OCI-LY7 (cell line): Measurements from ENCODE around the gene KLF11. TPM values are rescaled to one million over a fixed set of nuclear protein-coding genes. Genes with fewer than 3 reads are reported as not detected.

Source experiments
- BruUV-seq: library from RNA; stranded (reverse); fragments of 400-500 nt; replicated peaks from 2 replicates; lab custom pipeline; 2021; lab: Mats Ljungman, UMichigan
- CTCF ChIA-PET: fragments of 300-600 bp; sonication (Branson Sonifier 250); formaldehyde crosslinking; loops from one replicate; lab custom pipeline; 2022; ENCODE audit warnings: antibody characterized with exemption; ENCODE audit not compliant: unreplicated experiment; lab: Charles Lee
- POLR2A ChIA-PET: fragments of 300-600 bp; sonication (Branson Sonifier 250); formaldehyde crosslinking; loops from one replicate; lab custom pipeline; 2022; ENCODE audit warnings: antibody characterized with exemption; lab: Charles Lee
- DNase-seq: peaks from one replicate; pipeline ENCODE4 v3.0.0-alpha.2; 2015; ENCODE audit warnings: low spot score
- H2AFZ ChIP-seq: fragments of 200-600 bp; sonication (generic), shearing (Covaris generic); 2 replicates; pipeline ENCODE4 v1.6.1; 2014; ENCODE audit warnings: mild to moderate bottlenecking, antibody characterized with exemption, low read length, moderate library complexity
- H3K27ac ChIP-seq: fragments of 200-600 bp; sonication (generic); 2 replicates; pipeline ENCODE4 v1.5.1; 2014; ENCODE audit warnings: mixed run types, low read depth, mild to moderate bottlenecking, moderate library complexity, low read length, inconsistent platforms; ENCODE audit not compliant: poor library complexity, severe bottlenecking
- H3K36me3 ChIP-seq: fragments of 200-600 bp; sonication (generic); 2 replicates; pipeline ENCODE4 v1.6.1; 2014; ENCODE audit warnings: mild to moderate bottlenecking, antibody characterized with exemption, low read length, moderate library complexity, mixed read lengths; ENCODE audit not compliant: insufficient read depth
- H3K4me1 ChIP-seq: fragments of 200-600 bp; sonication (generic); 2 replicates; pipeline ENCODE4 v1.5.1; 2014; ENCODE audit warnings: mild to moderate bottlenecking, low read length; ENCODE audit not compliant: insufficient read depth, poor library complexity, severe bottlenecking
- H3K4me2 ChIP-seq: fragments of 200-600 bp; sonication (generic); 2 replicates; pipeline ENCODE4 v1.6.1; 2014; ENCODE audit warnings: mild to moderate bottlenecking, low read length
- H3K4me3 ChIP-seq: fragments of 200-600 bp; sonication (generic); 2 replicates; pipeline ENCODE4 v1.5.1; 2014; ENCODE audit warnings: mild to moderate bottlenecking, low read depth, low read length; ENCODE audit not compliant: poor library complexity, severe bottlenecking
- H3K79me2 ChIP-seq: fragments of 200-600 bp; sonication (generic); 2 replicates; pipeline ENCODE4 v1.6.1; 2016; ENCODE audit warnings: low read depth, mild to moderate bottlenecking, low read length, moderate library complexity, mixed read lengths; ENCODE audit not compliant: insufficient read depth
- H3K9me2 ChIP-seq: fragments of 200-600 bp; sonication (generic); 2 replicates; pipeline ENCODE4 v1.6.1; 2016; ENCODE audit warnings: mild to moderate bottlenecking, low read length, mixed read lengths; ENCODE audit not compliant: insufficient read depth
- H3K9me3 ChIP-seq: fragments of 200-600 bp; sonication (generic); 2 replicates; pipeline ENCODE4 v1.6.1; 2014; ENCODE audit warnings: mild to moderate bottlenecking, mixed run types, low read length, mixed read lengths
- H4K20me1 ChIP-seq: fragments of 200-600 bp; sonication (generic); 2 replicates; pipeline ENCODE4 v1.6.1; 2014; ENCODE audit warnings: mild to moderate bottlenecking, antibody characterized with exemption, low read length, moderate library complexity, mixed read lengths; ENCODE audit not compliant: insufficient read depth
- CTCF ChIP-seq: fragments of 200-600 bp; sonication (generic); conservative IDR thresholded peaks from 2 replicates; pipeline ENCODE4 v1.5.1; 2014; ENCODE audit warnings: mild to moderate bottlenecking, antibody characterized with exemption, low read length, moderate library complexity, mixed read lengths
- EZH2phosphoT487 ChIP-seq: fragments of 200-600 bp; sonication (generic); IDR thresholded peaks from 2 replicates; pipeline ENCODE4 v1.6.1; 2018; ENCODE audit warnings: low read depth, borderline replicate concordance, mild to moderate bottlenecking, mixed run types, antibody characterized with exemption, low read length, moderate library complexity, mixed read lengths
- intact Hi-C: fragments of 100-400 bp; cut with micrococcal nuclease; formaldehyde crosslinking; loops from one replicate; pipeline ENCODE4 v1.10.0; 2022; ENCODE audit not compliant: unreplicated experiment
- total RNA-seq, 2 experiments: library from RNA; depleted of rRNA in 1 of 2; stranded (reverse); fragments of >200 nt in 1 of 2; shearing (Covaris generic) in 1 of 2; gene quantifications; 2 replicates each; pipeline ENCODE4 v1.2.3, GENCODE V29; 2014 to 2022

Gene KLF11
- total RNA-seq, 2 experiments from 2014 or later = 6.5 to 14.9 TPM

GRCh38 chr2:10067330-10067729 lies 24.0 kb downstream of the KLF11 start:
- Histone ChIP-seq H2AFZ (no peak overlapping the region), H3K4me3 (no peak overlapping the region), H3K27ac (no peak overlapping the region), H4K20me1 (no peaks in the 10 kb centered on the region), H3K9me3 (peaks cover 5% of the 10 kb centered on the region; the same call in 1 of the 2 replicates), H3K36me3 (no peaks in the 10 kb centered on the region), H3K9me2 (no peaks in the 10 kb centered on the region), H3K79me2 (no peaks in the 10 kb centered on the region), H3K4me1 (peaks cover 9% of the 10 kb centered on the region), H3K4me2 (no peak overlapping the region)
- no peak for DNase-seq
- TF ChIP-seq EZH2phosphoT487 (no peak), CTCF (no peak)
- ChIA-PET CTCF (no interaction called here), POLR2A (interaction anchor here (0.8 to 2.4 kb wide), 4 partner anchors 16 to 991 kb away, joined by 3 to 9 read pairs (median 3); no protein-coding TSS in a partner anchor)
- no TSS peak for BruUV-seq
- intact Hi-C loops = no loop called here

DNA sequence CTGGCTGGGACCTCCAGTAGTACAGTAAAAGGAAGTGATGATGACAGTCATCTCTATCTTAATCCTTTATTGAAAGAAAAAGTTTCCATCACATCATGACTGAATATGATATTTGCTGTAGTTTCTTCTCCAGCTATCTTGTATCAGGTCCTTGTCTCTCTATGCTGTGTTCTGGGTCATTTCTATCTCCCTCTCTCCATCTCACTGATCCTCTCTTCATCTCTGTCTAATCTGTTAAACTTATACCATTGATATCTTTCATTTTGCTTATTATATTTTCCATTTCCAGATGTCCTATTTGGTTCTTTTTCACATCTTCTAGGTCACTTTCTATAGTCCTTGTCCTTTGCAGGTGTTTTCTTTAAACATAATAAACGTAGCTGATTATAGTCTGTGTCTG lies 24.5 kb downstream of the KLF11 start:
- Histone ChIP-seq H3K9me3 (peaks cover 5% of the 10 kb centered on the region; the same call in 1 of the 2 replicates), H3K4me2 (no peak overlapping the region), H3K4me3 (no peak overlapping the region), H3K79me2 (no peaks in the 10 kb centered on the region), H3K9me2 (no peaks in the 10 kb centered on the region), H4K20me1 (no peaks in the 10 kb centered on the region), H3K36me3 (no peaks in the 10 kb centered on the region), H3K4me1 (peaks cover 11% of the 10 kb centered on the region), H2AFZ (no peak overlapping the region), H3K27ac (no peak overlapping the region)
- CTCF ChIA-PET = interaction anchor here (1.1 kb wide), 1 partner anchor 10 kb away, joined by 3 read pairs; no protein-coding TSS in a partner anchor
- POLR2A ChIA-PET = interaction anchor here (0.7 to 2.4 kb wide), 4 partner anchors 15 to 582 kb away, joined by 3 to 9 read pairs (median 3); no protein-coding TSS in a partner anchor
- TF ChIP-seq EZH2phosphoT487 (no peak), CTCF (no peak)
- no peak for DNase-seq
- BruUV-seq = no TSS peak
- intact Hi-C loops = no loop called here

DNA sequence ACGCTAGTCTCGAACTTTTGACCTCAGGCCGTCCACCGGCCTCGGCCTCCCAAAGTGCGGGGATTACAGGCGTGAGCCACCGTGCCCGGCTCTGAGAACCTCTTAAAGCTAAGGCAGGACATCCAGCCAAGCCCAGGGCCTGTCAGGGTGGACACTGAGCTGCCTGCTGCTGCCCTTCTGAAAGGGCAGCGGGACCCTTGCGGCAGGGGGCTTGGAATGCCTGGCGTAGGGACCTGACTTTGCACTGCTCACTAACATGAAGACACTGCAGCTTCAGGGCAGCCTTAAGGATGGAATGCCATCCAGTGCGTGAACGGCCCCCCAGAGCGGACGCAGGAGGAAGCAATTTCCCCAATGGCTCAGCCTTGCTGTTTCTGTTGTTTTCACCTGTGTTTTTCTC lies 27.8 kb downstream of the KLF11 start:
- ChIA-PET CTCF (interaction anchor here (1.8 to 3.0 kb wide), 2 partner anchors 26 to 364 kb away, joined by 6 to 23 read pairs; no protein-coding TSS in a partner anchor), POLR2A (interaction anchor here (0.9 to 1.3 kb wide), 2 partner anchors 12 to 49 kb away, joined by 4 to 6 read pairs; no protein-coding TSS in a partner anchor)
- BruUV-seq = no TSS peak
- no peak for TF ChIP-seq CTCF
- TF ChIP-seq EZH2phosphoT487 = no peak
- Histone ChIP-seq H3K9me2 (no peaks in the 10 kb centered on the region), H3K79me2 (no peaks in the 10 kb centered on the region), H3K27ac (no peak overlapping the region), H3K36me3 (no peaks in the 10 kb centered on the region), H4K20me1 (no peaks in the 10 kb centered on the region), H3K4me1 (peaks cover 17% of the 10 kb centered on the region), H2AFZ (no peak overlapping the region), H3K4me3 (no peak overlapping the region), H3K4me2 (no peak overlapping the region), H3K9me3 (peaks cover 5% of the 10 kb centered on the region; the same call in 1 of the 2 replicates)
- intact Hi-C loops = no loop called here
- DNase-seq = no peak
